NCI-H1930 (cell line): Measurements from ENCODE around the gene HDAC9.
A peak's percentile ranks its signal among the peaks of the same experiment; 100 is the strongest.

Source experiments
- DNase-seq, 2 experiments: peaks; one replicate each; lab custom pipeline; 2025; lab: John Stamatoyannopoulos, UW

Gene HDAC9

GRCh38 chr7:18526368-18526878, 30.9 kb downstream of the HDAC9 start:
- no peak for DNase-seq

DNA sequence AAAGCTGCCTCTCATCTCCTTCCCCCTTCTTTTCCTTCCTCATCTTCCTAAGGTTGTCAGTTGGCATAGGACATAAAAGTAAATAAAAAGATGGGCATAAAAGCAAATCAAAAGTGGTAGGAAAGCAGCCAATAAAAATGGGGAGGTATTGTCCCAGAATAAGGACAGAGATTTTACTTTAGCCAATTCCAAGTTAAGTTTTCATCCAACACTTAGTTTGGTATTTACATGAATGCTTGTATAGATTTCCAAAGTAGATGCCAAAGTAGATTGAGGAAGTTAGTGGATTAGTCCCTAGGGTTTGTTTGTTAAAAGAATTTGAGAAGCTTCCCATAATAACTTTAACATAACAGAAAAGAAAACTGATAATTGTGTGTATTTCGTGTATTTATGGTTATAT, 33.7 kb downstream of the HDAC9 start:
- no peak for DNase-seq

DNA sequence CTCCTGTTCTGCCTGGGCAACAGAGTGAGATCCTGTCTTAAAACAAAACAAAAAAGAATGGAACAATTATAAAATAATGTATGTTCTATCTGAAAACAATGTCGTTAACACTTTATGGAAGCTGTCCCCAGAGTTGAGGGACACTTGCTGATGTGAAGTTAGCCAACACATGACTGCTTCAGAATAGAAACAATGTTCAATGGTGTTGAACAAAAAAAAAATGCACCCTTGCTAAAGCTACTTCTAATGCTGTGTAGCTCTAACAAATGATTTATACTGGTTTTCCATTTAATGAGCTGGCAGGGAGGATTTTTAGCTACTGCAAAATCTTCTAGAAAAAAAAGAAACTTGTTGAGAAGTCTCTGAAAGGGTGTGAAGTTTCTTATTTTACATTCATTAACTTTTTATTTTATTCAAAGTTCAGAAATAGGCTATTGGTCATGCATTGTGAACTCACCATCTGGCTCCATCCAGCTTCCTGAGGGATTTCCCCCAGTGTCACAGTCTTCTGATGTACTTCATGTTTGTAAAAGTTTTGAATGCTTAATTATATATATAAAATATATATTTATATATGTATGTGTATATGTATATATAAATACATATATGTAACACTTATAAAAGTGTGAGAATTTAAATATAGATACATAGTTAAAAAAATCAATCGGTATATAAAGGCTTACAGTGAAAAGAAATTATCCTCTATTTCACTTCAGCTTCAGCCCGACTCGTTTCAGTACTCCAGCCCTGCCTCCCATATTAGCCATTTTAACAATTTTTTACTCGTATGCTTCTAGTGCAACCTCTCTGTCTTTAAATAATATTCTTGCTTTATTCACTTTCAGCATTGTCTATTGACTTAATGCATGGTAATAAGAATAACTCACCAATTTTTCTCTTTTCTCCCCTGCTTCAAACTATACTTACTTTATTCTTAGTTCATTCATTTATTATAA, 35.0 kb downstream of the HDAC9 start:
- no peak for DNase-seq

- DNase-seq, result no peak
These were observed 36.0 kb downstream of the HDAC9 start for GRCh38 chr7:18531539-18531938.

GRCh38 chr7:18532813-18533212, 37.3 kb downstream of the HDAC9 start:
- DNase-seq, result no peak

DNA sequence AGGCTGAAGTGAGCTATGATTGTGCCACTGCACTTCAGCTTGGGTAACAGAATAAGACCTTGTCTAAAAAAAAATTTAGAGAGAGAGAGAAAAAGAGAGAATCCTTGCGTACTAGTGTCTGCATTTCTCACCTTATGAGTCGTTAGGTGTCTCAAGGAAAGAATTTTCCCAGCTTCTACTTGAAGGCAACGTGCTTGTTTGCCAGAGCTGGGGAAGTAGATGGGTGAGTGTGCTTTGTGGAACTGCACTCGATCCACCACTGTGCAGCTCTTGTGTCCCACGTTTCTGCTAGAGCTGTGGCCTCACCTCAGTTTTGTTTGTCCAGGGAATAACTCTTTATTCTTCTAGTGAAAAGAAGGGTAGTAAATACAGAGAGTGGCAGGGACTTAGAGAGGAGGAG, 38.9 kb downstream of the HDAC9 start:
- no peak for DNase-seq

- no peak for DNase-seq
These were observed 40.4 kb downstream of the HDAC9 start for GRCh38 chr7:18535810-18536415.

DNA sequence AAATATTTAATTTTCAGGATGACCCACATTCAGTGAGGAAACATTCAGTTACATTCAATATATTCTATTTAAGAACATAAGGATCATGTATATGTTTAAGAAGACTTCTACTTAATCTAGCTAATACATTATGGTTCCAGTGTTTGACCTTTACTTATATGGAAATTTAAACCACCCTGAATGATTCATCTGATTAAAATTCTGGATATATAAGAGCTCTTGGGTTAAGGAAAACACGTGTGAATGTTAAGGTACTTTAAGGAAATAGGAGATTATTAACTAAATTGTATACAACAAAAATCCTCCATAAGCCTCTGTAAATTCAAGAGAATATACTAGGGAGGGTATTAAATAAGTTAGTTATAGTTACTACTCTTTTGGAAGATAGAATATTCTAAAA, 40.9 kb downstream of the HDAC9 start:
- no peak for DNase-seq

- DNase-seq, result no peak
These were observed 43.2 kb downstream of the HDAC9 start for GRCh38 chr7:18538554-18539250.

GRCh38 chr7:18540396-18540795, 44.8 kb downstream of the HDAC9 start:
- DNase-seq, result no peak

DNA sequence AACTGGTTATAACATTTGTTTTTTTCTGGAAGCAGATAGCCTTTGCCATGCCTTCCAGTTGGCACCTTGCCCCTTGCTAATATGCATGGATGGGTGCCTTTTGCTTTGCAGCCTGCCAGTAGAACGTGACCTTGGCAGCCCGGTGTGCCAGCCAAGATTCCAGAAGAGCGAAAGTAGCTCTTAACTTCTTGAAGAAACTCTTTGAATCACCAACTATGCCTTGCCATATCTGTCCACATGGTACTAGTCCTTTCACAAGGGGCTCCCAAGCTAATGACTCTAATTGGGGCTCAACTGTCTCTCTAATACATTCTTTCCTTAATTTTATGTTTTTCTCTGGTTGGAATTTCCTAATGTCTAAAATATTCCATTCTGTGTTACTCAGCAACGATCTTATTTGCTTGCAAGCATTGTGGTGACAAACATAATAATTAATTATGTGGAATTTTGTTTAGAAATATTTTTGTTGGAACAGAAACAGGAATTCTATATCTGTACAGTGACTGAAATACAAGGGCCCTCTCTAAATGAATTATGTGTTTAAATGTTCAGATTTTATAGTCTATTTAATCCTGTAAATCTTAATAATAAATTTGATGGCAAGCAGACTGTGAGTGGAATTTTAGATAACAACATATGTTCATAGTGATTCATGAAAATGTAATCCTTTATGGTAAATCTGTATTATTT, 45.8 kb downstream of the HDAC9 start:
- DNase-seq, result no peak

- no peak for DNase-seq
These were observed 46.3 kb downstream of the HDAC9 start for GRCh38 chr7:18541871-18542212.

DNA sequence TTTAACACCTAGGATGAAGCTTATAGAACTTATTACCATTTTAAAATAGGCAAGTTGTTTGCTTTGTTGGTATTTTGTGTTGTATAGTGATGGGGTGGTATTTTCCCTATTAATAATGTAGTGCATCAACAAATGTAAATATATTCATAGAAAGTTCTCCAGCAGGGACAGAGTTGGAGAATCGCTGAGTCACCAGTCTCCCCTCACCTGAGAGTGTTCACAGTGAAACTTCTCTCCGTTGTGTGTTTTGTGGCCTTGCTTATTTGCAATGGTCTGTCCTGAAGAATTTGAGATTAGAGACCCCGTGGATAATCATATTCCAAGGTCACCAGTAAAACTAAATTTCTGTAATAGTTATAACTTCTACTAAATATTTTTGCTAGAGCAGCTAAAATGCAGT, 51.0 kb downstream of the HDAC9 start:
- no peak for DNase-seq

DNA sequence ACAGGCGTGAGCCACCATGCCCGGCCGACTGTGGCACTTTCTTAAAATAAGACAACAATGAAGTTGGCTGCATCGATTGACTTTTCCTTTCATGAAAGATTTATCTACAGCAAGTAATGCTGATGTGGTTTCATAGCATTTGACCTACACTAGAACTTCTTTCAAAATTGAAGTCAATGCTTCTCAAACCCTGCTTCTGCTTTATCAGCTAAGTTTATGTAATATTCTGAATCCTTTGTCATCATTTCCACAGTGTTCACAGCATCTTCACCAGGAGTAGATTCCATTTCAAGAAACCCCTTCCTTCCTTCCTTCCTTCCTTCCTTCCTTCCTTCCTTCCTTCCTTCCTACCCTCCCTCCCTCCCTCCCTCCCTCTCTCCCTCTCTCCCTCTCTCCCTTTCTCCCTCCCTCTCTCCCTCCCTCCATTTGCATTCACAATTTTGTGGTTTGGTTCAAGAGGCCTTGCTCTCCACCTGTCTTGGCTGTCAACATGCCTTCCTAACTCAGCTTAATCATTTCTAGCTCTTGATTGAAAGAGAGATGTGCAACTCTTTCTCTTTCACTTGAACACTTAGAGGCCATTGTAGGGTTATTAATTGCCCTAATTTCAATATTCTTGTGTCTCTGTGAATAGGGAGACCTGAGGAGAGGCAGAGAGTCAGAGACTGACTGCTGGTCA, 52.1 kb downstream of the HDAC9 start:
- no peak for DNase-seq

GRCh38 chr7:18548534-18548933, 53.0 kb downstream of the HDAC9 start:
- no peak for DNase-seq

- no peak for DNase-seq
These were observed 55.0 kb downstream of the HDAC9 start for GRCh38 chr7:18550574-18550973.

GRCh38 chr7:18552316-18552916, 56.9 kb downstream of the HDAC9 start:
- peak in 1 of 2 experiments; percentile 90 for DNase-seq

- DNase-seq, result peak; percentile 62 to 90
These were observed 57.5 kb downstream of the HDAC9 start for GRCh38 chr7:18552943-18553604.

- DNase-seq, result peak in 1 of 2 experiments; percentile 23
These were observed 58.1 kb downstream of the HDAC9 start for GRCh38 chr7:18553605-18554003.

DNA sequence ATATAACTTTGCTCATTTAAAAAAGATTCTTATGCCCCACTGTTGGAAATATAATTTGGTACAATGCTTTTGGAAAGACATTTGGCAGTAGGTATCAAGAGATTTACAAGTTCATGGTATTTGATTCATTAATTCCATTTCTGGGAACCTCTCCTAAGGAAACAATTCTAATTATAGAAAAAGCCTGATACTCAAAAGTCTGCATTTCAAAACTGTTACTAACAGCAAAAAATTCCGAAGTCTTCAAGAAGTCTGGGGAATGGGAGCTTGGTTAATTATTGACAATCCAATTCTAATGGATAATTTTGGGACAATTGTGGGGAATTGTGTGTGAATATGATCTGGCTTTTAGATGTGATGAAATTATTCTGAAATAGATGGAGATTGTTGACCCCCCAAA, 59.6 kb downstream of the HDAC9 start:
- DNase-seq, result no peak

- no peak for DNase-seq
These were observed 60.4 kb downstream of the HDAC9 start for GRCh38 chr7:18555968-18556367.
